Measurements from ENCODE around the gene CREB5.

- TF ChIP-seq CTCF (IDR thresholded peaks at IDR 0.05) (peak in 2 of 3 experiments; percentile 17 to 56), POLR2A (IDR thresholded peaks at IDR 0.05) (no peak)
Measured at GRCh38 chr7:28840592-28840995, 428.3 kb downstream of the CREB5 start.
